ENCODE results near the gene CARD10. TPM values are rescaled to one million over a fixed set of nuclear protein-coding genes. Genes with fewer than 3 reads are reported as not detected.

The CARD10 gene
- total and polyA plus RNA-seq, 2 of the 13 experiments (the other 11 are each of a cell fraction or from before 2014, with no cell fraction given), result 35.2 to 55.8 TPM

- TF ChIP-seq SNAPC4 (CRISPR knock-in tag; IDR thresholded peaks at IDR 0.05), result no peak
- TF ChIP-seq ZBTB44 (CRISPR knock-in tag; IDR thresholded peaks at IDR 0.05), result no peak
- TF ChIP-seq HNF1B (CRISPR knock-in tag; IDR thresholded peaks at IDR 0.05), result no peak
- no peak for TF ChIP-seq ZNF337 (CRISPR knock-in tag; IDR thresholded peaks at IDR 0.05; ENCODE audit: borderline replicate concordance, low read depth)
- TF ChIP-seq ZSCAN25 (CRISPR knock-in tag; IDR thresholded peaks at IDR 0.05), result no peak
- TF ChIP-seq ZNF552 (CRISPR knock-in tag; IDR thresholded peaks at IDR 0.05; ENCODE audit: borderline replicate concordance), result no peak
- TF ChIP-seq TGIF2 (CRISPR knock-in tag; IDR thresholded peaks at IDR 0.05), result no peak
- TF ChIP-seq ZNF670 (CRISPR knock-in tag; IDR thresholded peaks at IDR 0.05; ENCODE audit: borderline replicate concordance), result no peak
- no peak for TF ChIP-seq MXD3 (CRISPR knock-in tag; IDR thresholded peaks at IDR 0.05)
- TF ChIP-seq RXRB (CRISPR knock-in tag; IDR thresholded peaks at IDR 0.05; ENCODE audit: borderline replicate concordance), result peak; percentile 50; the same call in 1 of the 2 replicates
- no peak for TF ChIP-seq NCOR1 (IDR thresholded peaks at IDR 0.05; ENCODE audit: borderline replicate concordance, low read length)
- 0 out of 2 replicates have a peak, but pooled peaks have one; percentile 14 for TF ChIP-seq ETV5 (CRISPR knock-in tag; IDR thresholded peaks at IDR 0.05; ENCODE audit: borderline replicate concordance)
- TF ChIP-seq AKNA (CRISPR knock-in tag; IDR thresholded peaks at IDR 0.05; ENCODE audit: borderline replicate concordance), result no peak
- no peak for TF ChIP-seq SIN3A (IDR thresholded peaks at IDR 0.05; ENCODE audit: borderline replicate concordance, low read depth, low read length)
- TF ChIP-seq ZNF317 (CRISPR knock-in tag; IDR thresholded peaks at IDR 0.05), result no peak
- TF ChIP-seq CHD4 (IDR thresholded peaks at IDR 0.05; ENCODE audit: borderline replicate concordance, low read length), result no peak
Observed at GRCh38 chr22:37462983-37463382, 56.2 kb downstream of the CARD10 start (continued).

Measured in HepG2 (cell line).